GM23248 (cell line): ENCODE measurements around the gene MAPK11.

Experiments used
- EZH2 ChIP-seq: fragments of 200-600 bp; sonication (generic); IDR thresholded peaks from 2 replicates; pipeline ENCODE4 v1.6.1; 2018; ENCODE audit warnings: antibody characterized with exemption, mild to moderate bottlenecking; ENCODE audit not compliant: insufficient read depth, poor library complexity, severe bottlenecking
- EZH2phosphoT487 ChIP-seq: fragments of 200-600 bp; sonication (generic); IDR thresholded peaks from 2 replicates; pipeline ENCODE4 v1.6.1; 2018; ENCODE audit warnings: antibody characterized with exemption, moderate library complexity, mild to moderate bottlenecking, low read depth; ENCODE audit not compliant: insufficient read depth

DNA sequence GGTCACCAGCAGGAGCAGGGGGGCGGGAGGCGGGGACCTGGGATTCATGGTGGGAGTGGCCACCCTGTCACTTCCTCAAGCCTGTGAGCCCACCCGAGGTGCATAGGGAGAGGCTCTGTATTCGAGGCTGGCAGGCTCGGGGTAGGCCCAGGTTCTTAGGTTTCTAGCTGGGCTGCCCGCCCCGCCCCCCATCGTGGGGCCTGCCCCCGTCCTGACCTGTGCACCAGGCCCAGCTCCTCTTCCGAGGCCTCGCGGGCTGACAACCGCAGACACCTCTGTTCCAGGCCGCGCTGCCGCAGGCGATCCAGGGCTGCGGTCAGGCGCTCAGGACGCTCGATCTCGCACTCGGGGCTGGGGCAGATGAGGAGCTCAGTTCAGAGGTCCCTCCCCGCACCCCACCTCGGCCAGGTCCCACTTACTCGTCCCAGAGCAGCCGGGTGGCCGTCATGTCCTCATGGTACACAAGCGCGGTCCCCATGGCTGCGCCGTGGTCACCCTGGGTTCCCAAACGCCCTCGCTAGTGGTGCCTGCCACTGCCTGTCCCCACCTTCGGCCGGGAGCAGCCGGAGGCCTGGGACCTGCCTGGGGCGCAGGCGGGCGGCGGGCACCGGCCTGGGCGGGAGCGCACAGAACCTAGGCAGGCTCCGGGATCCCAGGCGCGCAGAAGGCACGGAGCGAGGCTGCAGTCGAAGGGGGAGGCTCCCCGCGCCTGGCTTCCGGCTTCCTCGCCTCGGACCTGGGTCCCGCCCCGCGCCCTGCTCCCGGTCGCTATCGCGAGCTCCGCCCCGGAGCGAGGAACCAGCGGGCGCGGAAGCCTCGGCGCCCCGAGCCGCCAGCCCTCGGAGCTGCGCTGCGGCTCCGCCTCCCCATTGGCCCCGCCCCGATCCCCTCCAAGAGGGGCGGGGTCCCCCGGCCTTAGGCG is 19.4 kb downstream of the MAPK11 start, which contains the start of gene HDAC10:
- TF ChIP-seq EZH2 (no peak), EZH2phosphoT487 (no peak)
